ENCODE data around the gene CIART.

GRCh38 chr1:150263549-150263948, 18.8 kb upstream of the CIART start:
- TF ChIP-seq CTCF (IDR thresholded peaks at IDR 0.05): no peak
- TF ChIP-seq POLR2A (IDR thresholded peaks at IDR 0.05): no peak
